Ramos (cell line): ENCODE measurements around the gene SEC24D.

ENCODE experiments used
- in situ Hi-C: fragments of 300-500 bp; cut with MboI; formaldehyde crosslinking; loops from one replicate; pipeline ENCODE4 v1.14.3; 2022; ENCODE audit warnings: low sequenced_read_pairs; ENCODE audit not compliant: unreplicated experiment

The SEC24D gene

GRCh38 chr4:118756429-118756828, 79.5 kb downstream of the SEC24D start:
- in situ Hi-C loops = no loop called here

GRCh38 chr4:118755438-118756226, 80.3 kb downstream of the SEC24D start:
- in situ Hi-C loops = no loop called here

- in situ Hi-C loops = no loop called here
Measured at GRCh38 chr4:118754890-118755289, 81.0 kb downstream of the SEC24D start.

- in situ Hi-C loops = no loop called here
Measured at GRCh38 chr4:118753685-118754084, 82.2 kb downstream of the SEC24D start.

- in situ Hi-C loops = no loop called here
Measured at GRCh38 chr4:118753096-118753495, 82.8 kb downstream of the SEC24D start.

- in situ Hi-C loops = no loop called here
Measured at GRCh38 chr4:118752551-118752950, 83.4 kb downstream of the SEC24D start.

GRCh38 chr4:118751629-118752323, 84.2 kb downstream of the SEC24D start:
- in situ Hi-C loops = no loop called here

GRCh38 chr4:118749347-118749988, 86.5 kb downstream of the SEC24D start:
- in situ Hi-C loops = no loop called here

- in situ Hi-C loops = no loop called here
Measured at GRCh38 chr4:118746251-118746919, 89.5 kb downstream of the SEC24D start.

- in situ Hi-C loops = no loop called here
Measured at GRCh38 chr4:118745357-118745756, 90.6 kb downstream of the SEC24D start.

GRCh38 chr4:118743867-118744266, 92.1 kb downstream of the SEC24D start:
- in situ Hi-C loops = no loop called here

- in situ Hi-C loops = no loop called here
Measured at GRCh38 chr4:118742050-118742449, 93.9 kb downstream of the SEC24D start.

- in situ Hi-C loops = no loop called here
Measured at GRCh38 chr4:118741301-118741855, 94.5 kb downstream of the SEC24D start.

GRCh38 chr4:118740869-118741268, 95.1 kb downstream of the SEC24D start:
- in situ Hi-C loops = no loop called here

GRCh38 chr4:118739022-118739713, 96.8 kb downstream of the SEC24D start:
- in situ Hi-C loops = no loop called here

GRCh38 chr4:118738090-118738489, 97.8 kb downstream of the SEC24D start:
- in situ Hi-C loops = no loop called here

GRCh38 chr4:118736900-118737299, 99.0 kb downstream of the SEC24D start:
- in situ Hi-C loops = no loop called here

- in situ Hi-C loops = no loop called here
Measured at GRCh38 chr4:118734491-118735205, 101.3 kb downstream of the SEC24D start.
